ENCODE results near the gene SNRPB. TPM values are rescaled to one million over a fixed set of nuclear protein-coding genes. Genes with fewer than 3 reads are reported as not detected.
A peak's percentile ranks its signal among the peaks of the same experiment; 100 is the strongest.

SNRPB gene
- polyA plus RNA-seq, 1 experiment = 137 TPM

- Histone ChIP-seq H3K4me3 (ENCODE audit: low read depth, low read length) (no peak overlapping the region), H3K27me3 (ENCODE audit: control insufficient read depth, insufficient read depth, low read length) (no peaks in the 10 kb centered on the region), H3K27ac (ENCODE audit: low read depth, low read length) (no peak overlapping the region), H3K9me3 (ENCODE audit: control insufficient read depth, insufficient read depth, low read length) (no peaks in the 10 kb centered on the region)
- no peak for TF ChIP-seq CTCF (IDR thresholded peaks at IDR 0.05; ENCODE audit: low read depth, low read length)
- DNase-seq (ENCODE audit: low read depth, low spot score) = no peak
- POLR2A ChIA-PET = no interaction called here
- CTCF ChIA-PET = no interaction called here
Measured at GRCh38 chr20:2431185-2431584, 39.4 kb downstream of the SNRPB start.

GRCh38 chr20:2430538-2430937 is 40.1 kb downstream of the SNRPB start:
- POLR2A ChIA-PET = no interaction called here
- CTCF ChIA-PET = no interaction called here

GRCh38 chr20:2429051-2429450 is 41.5 kb downstream of the SNRPB start:
- no peak overlapping the region for H3K4me3 ChIP-seq (ENCODE audit: low read depth, low read length)
- H3K27me3 ChIP-seq (ENCODE audit: control insufficient read depth, insufficient read depth, low read length) = no peaks in the 10 kb centered on the region
- CTCF ChIA-PET = no interaction called here
- no peak for TF ChIP-seq CTCF (IDR thresholded peaks at IDR 0.05; ENCODE audit: low read depth, low read length)
- no peaks in the 10 kb centered on the region for H3K9me3 ChIP-seq (ENCODE audit: control insufficient read depth, insufficient read depth, low read length)
- DNase-seq (ENCODE audit: low read depth, low spot score) = no peak
- H3K27ac ChIP-seq (ENCODE audit: low read depth, low read length) = no peak overlapping the region
- POLR2A ChIA-PET = no interaction called here

More at GRCh38 chr20:2430538-2430937, 40.1 kb downstream of the SNRPB start:
- DNase-seq (ENCODE audit: low read depth, low spot score) = no peak
- Histone ChIP-seq H3K27ac (ENCODE audit: low read depth, low read length) (no peak overlapping the region), H3K9me3 (ENCODE audit: control insufficient read depth, insufficient read depth, low read length) (no peaks in the 10 kb centered on the region), H3K4me3 (ENCODE audit: low read depth, low read length) (no peak overlapping the region), H3K27me3 (ENCODE audit: control insufficient read depth, insufficient read depth, low read length) (no peaks in the 10 kb centered on the region)
- TF ChIP-seq CTCF (IDR thresholded peaks at IDR 0.05; ENCODE audit: low read depth, low read length) = no peak

GRCh38 chr20:2421247-2421646 is 49.3 kb downstream of the SNRPB start:
- TF ChIP-seq CTCF (IDR thresholded peaks at IDR 0.05; ENCODE audit: low read depth, low read length) = peak; percentile 34; the same call in 1 of the 2 replicates
- Histone ChIP-seq H3K4me3 (ENCODE audit: low read depth, low read length) (no peak overlapping the region), H3K27me3 (ENCODE audit: control insufficient read depth, insufficient read depth, low read length) (peaks cover 5% of the 10 kb centered on the region), H3K9me3 (ENCODE audit: control insufficient read depth, insufficient read depth, low read length) (no peaks in the 10 kb centered on the region; the same call in 1 of the 2 replicates), H3K27ac (ENCODE audit: low read depth, low read length) (no peak overlapping the region)
- no peak for DNase-seq (ENCODE audit: low read depth, low spot score)
- ChIA-PET POLR2A (no interaction called here), CTCF (no interaction called here)

- H3K4me3 ChIP-seq (ENCODE audit: low read depth, low read length) = no peak overlapping the region
- ChIA-PET POLR2A (no interaction called here), CTCF (no interaction called here)
- no peaks in the 10 kb centered on the region; the same call in 1 of the 2 replicates for H3K9me3 ChIP-seq (ENCODE audit: control insufficient read depth, insufficient read depth, low read length)
- TF ChIP-seq CTCF (IDR thresholded peaks at IDR 0.05; ENCODE audit: low read depth, low read length) = no peak
- peaks cover 7% of the 10 kb centered on the region for H3K27me3 ChIP-seq (ENCODE audit: control insufficient read depth, insufficient read depth, low read length)
- no peak overlapping the region for H3K27ac ChIP-seq (ENCODE audit: low read depth, low read length)
- no peak for DNase-seq (ENCODE audit: low read depth, low spot score)
Measured at GRCh38 chr20:2420510-2420909, 50.1 kb downstream of the SNRPB start.
